GM18499 (cell line): Measurements from ENCODE around the gene SEMA6A.
"Not testable (repeated sequence)": the region's sequence is repeated elsewhere in the genome, so short reads cannot be mapped to it uniquely, and the experiment has no call there.

ENCODE experiments used
- ATAC-seq: cut with Tn5 transposase; IDR thresholded peaks from one replicate; pipeline ENCODE4 v1.9.1; 2021; ENCODE audit warnings: moderate number of reproducible peaks; ENCODE audit not compliant: insufficient read depth, unreplicated experiment

The SEMA6A gene

GRCh38 chr5:116557669-116558271 lies 16.9 kb downstream of the SEMA6A start:
- ATAC-seq, result no peak

GRCh38 chr5:116554764-116555163 lies 19.9 kb downstream of the SEMA6A start:
- no peak for ATAC-seq

DNA sequence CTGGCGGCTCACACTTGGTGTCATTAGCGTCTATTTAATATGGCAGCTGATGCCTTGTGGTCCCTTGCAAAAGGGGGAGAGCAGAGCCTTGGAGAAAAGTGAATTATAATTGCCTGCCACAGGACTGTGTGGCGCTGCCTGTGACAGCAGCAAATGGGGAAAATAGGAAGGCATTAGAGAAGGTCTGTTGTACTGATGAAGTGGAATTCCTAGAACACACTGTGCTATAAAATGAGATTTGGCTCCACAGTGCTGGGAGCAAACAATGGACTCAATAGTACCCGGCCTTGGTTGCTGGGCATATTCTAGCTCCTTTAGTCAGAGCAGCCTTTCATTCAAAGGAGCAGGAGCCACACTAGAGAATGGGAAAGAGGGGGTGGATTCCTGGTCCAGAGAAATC lies 21.3 kb downstream of the SEMA6A start:
- no peak for ATAC-seq

DNA sequence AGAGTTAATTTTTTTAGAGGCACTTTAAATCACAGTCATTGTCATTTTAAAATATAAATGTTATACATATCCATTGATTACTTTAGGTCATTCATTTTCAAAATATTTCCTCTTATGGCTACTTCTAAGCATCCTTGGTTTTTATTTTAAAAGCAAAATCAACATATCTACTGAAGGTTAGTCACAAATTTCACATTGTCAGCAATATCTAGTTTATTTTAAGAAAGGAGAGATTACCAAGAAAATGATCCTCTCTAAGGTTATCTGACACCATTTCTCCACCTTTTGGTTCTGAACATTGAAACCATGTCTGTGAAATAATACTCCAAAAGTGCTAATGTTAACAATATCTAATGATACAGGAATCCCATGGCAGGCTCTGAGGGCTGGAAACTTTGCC lies 24.5 kb downstream of the SEMA6A start:
- no peak for ATAC-seq

- ATAC-seq, result no peak
These were observed 27.9 kb downstream of the SEMA6A start for GRCh38 chr5:116546743-116547124.

GRCh38 chr5:116546033-116546742 lies 28.4 kb downstream of the SEMA6A start:
- ATAC-seq, result no peak

- not testable (repeated sequence) for ATAC-seq
These were observed 29.2 kb downstream of the SEMA6A start for GRCh38 chr5:116545465-116545864.

GRCh38 chr5:116544531-116545241 lies 29.9 kb downstream of the SEMA6A start:
- no peak for ATAC-seq

DNA sequence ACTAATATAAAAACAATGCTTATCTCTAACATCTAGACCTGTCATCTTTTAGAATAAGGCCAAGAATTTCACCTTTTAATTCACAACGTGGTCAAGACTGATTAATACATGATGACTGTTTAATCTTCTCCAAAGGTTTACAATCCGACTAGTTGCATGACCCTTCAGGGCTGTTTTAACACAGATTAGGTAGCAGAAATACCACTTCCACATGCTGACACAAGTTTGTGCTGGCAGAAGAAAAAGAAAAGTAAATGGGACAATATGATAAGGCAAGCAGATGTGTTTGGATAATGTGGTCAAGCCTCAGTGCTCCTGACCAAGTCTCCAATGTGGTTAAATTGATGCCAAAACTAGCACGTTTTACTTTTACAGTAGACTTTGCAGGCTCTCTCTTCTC lies 31.1 kb downstream of the SEMA6A start:
- ATAC-seq, result no peak

DNA sequence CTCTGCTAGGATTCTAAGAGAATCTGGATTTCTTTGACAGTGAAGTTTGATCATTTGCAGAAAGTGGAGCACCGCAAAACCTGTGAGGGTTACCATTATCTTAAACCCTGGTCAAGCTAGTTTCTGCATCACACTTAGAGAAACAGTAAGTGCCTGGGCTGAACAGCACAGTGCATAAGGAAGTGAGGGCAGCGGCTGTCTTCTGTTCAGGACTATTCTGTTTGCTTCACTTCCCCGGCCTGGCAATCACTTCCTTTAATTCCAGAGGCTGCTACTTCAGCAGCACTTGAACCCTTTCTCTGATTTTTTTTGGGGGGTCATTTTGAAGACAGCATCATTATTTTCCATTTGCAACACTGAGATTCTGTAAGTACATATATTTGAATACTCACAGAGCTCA lies 32.0 kb downstream of the SEMA6A start:
- ATAC-seq, result no peak

DNA sequence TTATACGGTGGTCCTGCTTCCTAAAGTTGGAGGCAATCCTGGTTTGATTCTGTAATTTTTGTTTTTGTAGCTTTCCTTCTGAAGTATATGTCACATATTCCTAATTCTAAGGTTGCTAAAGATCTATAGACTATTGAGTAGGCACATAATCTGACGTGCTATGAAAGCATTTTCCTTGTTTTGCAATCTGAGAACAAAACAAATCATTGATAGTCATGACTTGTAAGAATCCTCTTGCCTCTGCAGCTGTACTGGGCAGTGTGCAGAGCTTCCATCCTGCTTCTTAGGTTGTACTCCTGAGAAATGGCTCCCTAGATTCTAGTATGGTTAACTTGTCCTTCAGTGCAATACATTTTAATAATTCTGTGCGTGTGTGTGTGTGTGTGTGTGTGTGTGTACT lies 35.4 kb downstream of the SEMA6A start:
- ATAC-seq, result no peak

- no peak for ATAC-seq
These were observed 38.1 kb downstream of the SEMA6A start for GRCh38 chr5:116536316-116537083.

- ATAC-seq, result no peak
These were observed 39.5 kb downstream of the SEMA6A start for GRCh38 chr5:116534964-116535651.

GRCh38 chr5:116532762-116533525 lies 41.7 kb downstream of the SEMA6A start:
- ATAC-seq, result no peak

DNA sequence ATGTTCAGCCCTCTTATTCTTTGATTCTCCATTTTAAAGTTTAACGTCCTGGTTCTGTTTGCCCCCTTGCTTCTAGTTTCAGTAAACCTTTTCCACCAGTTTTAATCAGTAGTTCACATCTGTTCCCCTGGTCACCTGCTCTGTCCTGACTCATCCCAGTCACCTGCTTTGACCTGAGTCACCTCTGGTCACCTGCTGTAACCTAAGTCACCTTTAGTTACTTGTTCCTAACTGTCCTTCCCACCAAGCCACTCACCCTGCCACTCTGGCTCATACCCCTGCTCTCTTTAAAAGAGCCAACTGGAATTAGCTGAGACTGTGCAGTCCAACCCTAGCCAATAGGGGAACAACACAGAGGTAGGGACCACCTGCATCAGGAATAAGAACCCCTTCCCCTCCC lies 43.0 kb downstream of the SEMA6A start:
- ATAC-seq, result no peak

DNA sequence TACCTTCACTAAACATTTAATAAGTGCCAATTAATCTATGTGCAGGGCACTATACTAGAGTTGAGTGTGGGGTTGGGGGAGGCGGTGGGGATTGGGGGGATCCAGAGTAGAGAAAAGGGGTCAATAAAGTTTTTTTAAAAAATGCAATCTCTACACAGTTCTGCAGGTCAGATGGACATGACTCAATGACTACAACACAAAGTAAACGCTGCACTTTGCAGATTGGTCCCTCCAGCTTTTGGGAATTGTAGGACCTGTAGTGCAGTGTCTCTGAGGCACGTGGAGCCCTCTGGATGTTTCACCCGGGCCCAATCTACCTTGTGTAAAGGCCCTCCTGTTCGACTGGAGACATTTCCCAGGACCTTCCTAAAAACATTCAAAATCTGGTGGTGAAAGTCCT lies 43.5 kb downstream of the SEMA6A start:
- ATAC-seq, result no peak

DNA sequence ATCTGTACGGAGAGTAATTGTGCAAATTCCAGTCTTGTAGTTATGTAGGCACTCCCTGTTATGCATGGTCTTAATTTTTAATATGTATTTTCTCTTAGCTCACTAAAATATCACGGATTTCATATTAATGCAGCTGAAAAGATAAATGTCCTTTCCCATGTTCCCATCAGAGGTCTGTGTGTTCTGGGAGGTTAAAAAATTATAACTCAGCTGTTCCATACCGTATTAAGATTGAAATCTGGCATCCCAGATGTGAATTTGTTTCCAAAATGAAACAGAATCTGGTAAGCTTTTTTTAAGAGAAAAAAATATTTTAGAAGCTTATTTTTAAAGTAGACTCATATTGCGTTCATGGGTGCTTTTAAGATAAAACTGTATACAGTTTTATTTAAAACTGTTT lies 44.3 kb downstream of the SEMA6A start:
- ATAC-seq, result no peak

DNA sequence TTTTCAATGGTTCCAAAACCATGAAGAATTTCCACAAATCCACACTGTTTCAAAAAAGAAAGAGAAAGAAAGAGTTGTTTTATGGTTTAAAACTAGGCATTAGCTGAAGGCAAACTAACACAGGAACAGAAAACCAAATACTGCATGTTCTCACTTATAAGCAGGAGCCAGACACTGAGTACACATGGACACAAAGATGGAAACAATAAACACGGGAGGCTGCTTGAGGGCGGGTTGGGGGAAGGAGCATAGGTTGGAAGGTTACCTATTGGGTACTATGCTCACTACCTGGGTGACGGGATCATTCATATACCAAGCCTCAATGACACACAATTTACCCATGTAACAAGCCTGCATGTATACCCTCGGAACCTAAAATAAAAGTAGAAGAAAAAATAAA lies 45.0 kb downstream of the SEMA6A start:
- no peak for ATAC-seq

GRCh38 chr5:116528519-116529234 lies 45.9 kb downstream of the SEMA6A start:
- no peak for ATAC-seq
